HG03139 (cell line): ENCODE results near the gene SYT7.

Experiments used
- ATAC-seq: cut with Tn5 transposase; IDR thresholded peaks from one replicate; pipeline ENCODE4 v1.9.1; 2021; ENCODE audit not compliant: unreplicated experiment

The SYT7 gene

DNA sequence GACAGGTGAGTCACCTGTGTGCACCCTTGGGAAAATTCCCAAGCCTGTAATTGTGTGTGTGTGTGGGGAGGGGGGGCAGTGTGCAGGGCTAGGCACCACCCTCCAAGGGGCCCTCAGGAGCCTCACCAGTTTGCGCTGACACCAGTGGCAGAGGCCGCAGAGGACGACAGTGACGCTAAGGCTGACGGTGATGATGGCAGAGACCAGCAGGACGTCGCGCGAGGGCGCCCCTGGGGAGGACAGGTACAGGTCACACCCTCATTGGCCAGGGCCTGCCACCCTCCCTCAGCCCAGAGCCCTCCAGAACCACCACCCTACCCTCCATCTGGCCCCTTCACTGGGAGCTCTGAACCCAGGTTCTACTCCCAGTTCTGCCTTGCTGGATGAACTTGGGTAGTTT, 24.9 kb downstream of the SYT7 start:
- ATAC-seq, result no peak

DNA sequence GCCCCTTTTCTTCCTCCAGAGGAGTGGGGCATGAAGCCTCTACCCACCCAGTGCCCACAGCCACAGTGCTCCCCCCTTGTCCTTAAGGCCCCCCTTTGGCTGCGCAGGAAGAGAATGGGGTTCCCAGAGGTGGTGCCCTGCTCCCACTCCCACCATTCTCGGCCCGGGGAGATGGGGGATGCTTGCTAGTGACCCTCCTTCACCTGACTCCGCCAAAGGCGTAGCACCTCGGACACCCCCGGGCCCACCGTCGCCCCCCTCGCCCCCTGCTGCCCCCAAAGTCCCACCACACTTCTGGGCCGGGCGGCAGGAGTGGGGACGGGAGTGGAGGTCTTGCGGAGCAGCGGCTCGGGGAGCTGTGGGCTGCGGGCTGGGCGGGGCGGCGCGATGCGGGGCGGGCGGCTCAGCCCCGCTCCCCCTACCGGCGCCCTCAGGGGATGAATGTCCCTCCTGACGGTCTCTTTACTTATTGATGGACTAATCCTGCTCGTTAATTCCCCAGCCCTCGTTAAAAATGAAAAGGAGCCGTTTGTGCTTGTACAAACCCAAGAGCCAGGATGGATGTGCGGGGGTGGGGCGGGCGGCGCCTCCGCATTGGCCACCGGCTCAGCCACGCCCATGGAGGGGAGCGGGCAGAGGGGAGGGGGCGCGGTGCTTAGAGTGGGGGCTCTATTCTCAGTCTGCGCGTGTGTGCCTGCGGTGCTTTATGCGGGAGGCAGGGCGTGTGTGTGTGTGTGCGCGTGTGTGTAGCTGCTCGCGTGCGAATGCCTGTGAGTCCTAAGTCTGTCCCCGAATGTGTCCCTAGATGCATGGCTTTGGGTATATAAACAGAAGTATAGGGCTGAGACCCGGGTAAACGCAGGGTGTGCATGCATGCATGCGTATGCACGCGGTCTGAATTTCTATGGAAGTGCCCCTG, 25.6 kb downstream of the SYT7 start:
- no peak for ATAC-seq

- no peak for ATAC-seq
These were observed 26.5 kb downstream of the SYT7 start for GRCh38 chr11:61554172-61554988.

DNA sequence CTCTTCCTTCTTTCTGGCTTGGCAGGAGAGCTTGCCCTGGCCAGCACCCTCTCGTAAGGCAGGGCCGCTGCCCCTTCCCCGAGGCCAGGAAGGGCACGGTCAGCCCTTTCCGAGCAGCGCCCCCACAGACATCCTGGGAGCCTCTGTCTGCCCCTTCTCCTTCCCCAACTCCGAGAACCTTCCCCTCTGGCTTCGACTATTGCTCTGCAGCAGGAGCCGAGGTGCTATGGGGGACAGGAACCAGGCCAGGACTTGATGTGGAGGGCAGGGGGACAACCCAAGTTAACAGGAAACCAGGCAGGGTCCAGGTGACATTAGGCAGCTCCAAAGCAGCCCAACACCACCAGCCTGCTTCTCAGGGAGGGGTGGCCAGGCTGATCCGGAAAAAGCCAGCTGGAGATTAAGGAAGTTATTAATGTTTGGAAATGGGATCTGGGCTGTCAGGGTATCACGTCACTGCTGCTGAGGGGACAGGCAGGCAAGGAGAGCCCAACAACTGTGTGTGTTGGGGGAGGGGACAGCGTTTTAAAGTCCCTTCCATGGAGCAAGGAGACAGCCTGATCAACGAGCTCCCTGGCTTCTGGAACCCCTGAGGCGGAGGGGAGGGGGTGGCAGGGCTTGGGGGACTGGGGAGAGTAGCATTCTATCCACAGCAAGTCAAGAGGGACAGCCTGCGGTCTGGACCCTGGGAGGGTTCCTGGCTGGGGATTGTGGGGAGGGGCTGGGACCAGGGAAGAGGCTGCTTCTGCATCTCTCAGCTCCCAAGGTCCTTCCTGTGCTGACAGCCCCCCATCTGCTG, 27.3 kb downstream of the SYT7 start:
- ATAC-seq, result no peak

DNA sequence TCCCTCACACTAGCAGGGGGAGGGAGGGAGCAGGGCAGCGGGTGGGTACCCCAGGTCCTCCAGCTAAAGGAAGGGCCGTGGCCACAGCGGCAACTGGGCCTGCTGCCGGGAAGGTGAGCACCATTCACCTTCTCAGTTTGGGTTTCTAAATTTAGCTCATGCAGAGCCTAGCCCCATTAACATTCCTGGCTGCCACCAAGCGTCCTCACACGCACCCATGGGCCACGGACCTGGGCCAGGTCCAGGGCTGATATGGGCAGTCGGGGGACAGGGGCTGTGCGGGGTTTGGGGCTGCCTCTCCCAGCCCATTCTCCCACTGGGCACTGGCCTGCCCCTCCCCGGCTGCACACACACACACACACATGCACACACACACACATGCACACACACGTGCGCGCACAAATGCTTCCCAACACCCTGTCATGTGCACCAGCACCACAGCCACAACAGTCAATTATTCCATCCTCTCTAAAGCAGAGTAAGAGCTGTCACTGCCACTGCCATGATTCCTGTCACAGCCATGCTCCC, 28.7 kb downstream of the SYT7 start:
- ATAC-seq, result no peak

- no peak for ATAC-seq
These were observed 29.2 kb downstream of the SYT7 start for GRCh38 chr11:61551634-61552033.

GRCh38 chr11:61550665-61551227, 30.1 kb downstream of the SYT7 start:
- ATAC-seq, result no peak

- no peak for ATAC-seq
These were observed 31.0 kb downstream of the SYT7 start for GRCh38 chr11:61549662-61550568.

GRCh38 chr11:61549177-61549576, 31.7 kb downstream of the SYT7 start:
- no peak for ATAC-seq

- ATAC-seq, result no peak
These were observed 33.6 kb downstream of the SYT7 start for GRCh38 chr11:61547246-61547645.

DNA sequence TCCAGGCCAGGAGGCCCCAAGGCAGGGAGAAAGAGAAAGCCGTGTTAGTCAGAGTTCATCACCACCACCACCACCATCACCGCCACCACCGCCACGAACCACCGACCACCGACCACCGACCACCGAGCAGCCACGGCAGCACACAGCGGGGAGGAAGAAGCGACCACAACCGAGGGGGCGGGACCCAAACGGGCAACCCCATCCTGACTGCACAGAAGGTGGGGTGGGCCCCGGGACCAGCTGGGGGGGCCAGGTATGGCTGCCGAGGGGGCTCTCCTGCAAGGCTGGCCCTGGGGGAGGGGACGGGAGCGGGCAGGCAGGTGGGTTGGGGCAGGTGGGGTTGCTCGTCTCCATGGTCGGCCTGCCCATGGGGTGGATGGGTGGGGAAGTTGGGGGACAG, 34.2 kb downstream of the SYT7 start:
- no peak for ATAC-seq

GRCh38 chr11:61545921-61546320, 35.0 kb downstream of the SYT7 start:
- no peak for ATAC-seq

- ATAC-seq, result no peak
These were observed 35.5 kb downstream of the SYT7 start for GRCh38 chr11:61545341-61545740.

DNA sequence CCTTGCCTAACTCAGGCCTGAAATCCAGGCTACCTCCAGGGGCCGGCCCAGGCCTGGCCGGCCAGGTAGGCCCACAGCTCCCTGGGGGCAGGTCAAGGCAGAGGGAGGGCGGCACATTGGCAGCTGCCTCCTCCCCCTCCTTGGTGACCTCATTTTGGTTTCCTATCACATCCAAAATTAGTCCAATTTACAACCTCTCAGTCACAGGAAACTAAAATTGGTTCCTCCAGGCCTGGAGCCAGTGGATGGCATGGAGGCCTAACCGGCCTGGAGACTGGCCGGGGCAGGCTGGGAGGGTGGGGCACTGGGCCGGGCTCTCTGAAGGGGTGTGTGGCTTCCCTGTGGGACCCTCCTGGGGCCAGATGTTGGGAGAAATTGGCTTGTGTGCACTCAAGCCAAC, 36.4 kb downstream of the SYT7 start:
- ATAC-seq, result no peak

- no peak for ATAC-seq
These were observed 37.1 kb downstream of the SYT7 start for GRCh38 chr11:61543606-61544306.

DNA sequence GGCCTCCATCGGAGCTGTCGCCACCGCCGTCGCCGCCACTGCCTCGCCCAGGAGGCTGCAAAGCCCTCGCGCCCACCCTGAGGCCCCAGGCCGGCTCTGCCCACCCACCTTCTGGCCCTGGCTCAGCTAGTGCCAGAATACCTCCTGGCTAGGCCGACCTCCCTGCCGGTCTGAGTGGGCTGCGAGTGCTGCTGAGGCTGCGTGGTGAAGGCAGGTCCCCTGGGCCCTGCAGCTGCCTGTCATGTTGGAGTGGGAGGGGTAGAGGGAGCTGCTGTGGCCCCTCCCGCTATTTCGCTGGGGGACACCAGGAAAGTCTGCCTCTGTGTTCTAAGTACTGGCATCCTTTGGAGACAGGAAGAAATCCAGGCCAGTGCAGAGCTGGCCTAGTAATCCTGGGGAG, 38.2 kb downstream of the SYT7 start:
- no peak for ATAC-seq

DNA sequence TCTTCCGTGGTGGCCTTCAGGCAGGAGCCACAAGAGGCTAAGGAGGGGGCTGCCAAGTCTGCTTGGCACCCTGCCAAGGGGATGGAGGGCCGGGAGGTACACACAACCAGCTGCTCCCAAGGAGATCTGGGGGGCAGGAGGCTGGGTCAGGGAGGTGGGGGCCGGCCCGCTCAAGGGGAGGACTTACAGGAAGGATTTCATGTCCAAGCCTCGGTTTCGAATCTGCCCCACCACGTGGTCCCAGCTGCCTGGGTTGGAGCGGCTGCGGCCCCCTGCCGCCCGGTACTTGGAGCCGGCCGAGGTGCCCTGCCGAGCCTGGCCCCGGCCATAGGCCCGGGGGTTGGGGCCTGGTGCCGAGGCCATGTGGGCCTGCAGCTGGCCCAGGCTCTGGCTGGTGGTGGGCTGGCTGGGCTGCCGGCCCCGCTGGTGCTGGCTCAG, 38.8 kb downstream of the SYT7 start:
- no peak for ATAC-seq

GRCh38 chr11:61541598-61541997, 39.3 kb downstream of the SYT7 start:
- no peak for ATAC-seq

- ATAC-seq, result no peak
These were observed 40.3 kb downstream of the SYT7 start for GRCh38 chr11:61540528-61540927.
